H1 (cell line): ENCODE results near the gene AP5S1. TPM values are rescaled to one million over a fixed set of nuclear protein-coding genes. Genes with fewer than 3 reads are reported as not detected.

Source experiments
- CTCF ChIA-PET: fragments of 300-600 bp; sonication (Branson Sonifier 250); formaldehyde crosslinking; loops from one replicate; lab custom pipeline; 2021; ENCODE audit not compliant: partially characterized antibody; lab: Charles Lee
- POLR2A ChIA-PET: fragments of 300-600 bp; sonication (Branson Sonifier 250); formaldehyde crosslinking; loops from one replicate; lab custom pipeline; 2021; ENCODE audit warnings: inconsistent platforms; ENCODE audit not compliant: partially characterized antibody; lab: Charles Lee
- DNase-seq, 2 experiments: peaks; one replicate each; pipeline versions ENCODE4 v3.0.0 to v3.0.0-alpha.2; 2010 to 2022; ENCODE audit warnings: low spot score in 2 of 2, low read depth in 1 of 2, mixed read lengths in 1 of 2
- FAIRE-seq: peaks from 2 replicates; lab custom pipeline; 2011; peaks lifted over from hg19 to GRCh38; lab: Jason Lieb, UNC
- H2AFZ ChIP-seq: 2 replicates; pipeline ENCODE4 v1.8.1; 2012; ENCODE audit warnings: low read length, inconsistent platforms
- H2AK5ac ChIP-seq: 2 replicates; pipeline ENCODE4 v1.6.1; 2013; ENCODE audit warnings: low read depth, low read length
- H2BK120ac ChIP-seq: replicated peaks from 2 replicates; pipeline ENCODE3; 2013; ENCODE audit warnings: low read depth, low read length, inconsistent platforms
- H2BK12ac ChIP-seq: 2 replicates; pipeline ENCODE4 v1.6.1; 2013; ENCODE audit warnings: low read depth, low read length
- H2BK15ac ChIP-seq: 2 replicates; pipeline ENCODE4 v1.6.1; 2013; ENCODE audit warnings: low read length
- H2BK20ac ChIP-seq: 2 replicates; pipeline ENCODE4 v1.6.1; 2013; ENCODE audit warnings: low read length
- H2BK5ac ChIP-seq: 2 replicates; pipeline ENCODE4 v1.6.1; 2013; ENCODE audit warnings: low read depth, low read length
- H3K14ac ChIP-seq: 2 replicates; pipeline ENCODE4 v1.6.1; 2013; ENCODE audit warnings: inconsistent platforms; ENCODE audit not compliant: insufficient read length
- H3K18ac ChIP-seq: 2 replicates; pipeline ENCODE4 v1.6.1; 2013; ENCODE audit warnings: low read length; ENCODE audit errors: extremely low read depth
- H3K23ac ChIP-seq: 2 replicates; pipeline ENCODE4 v1.6.1; 2013; ENCODE audit warnings: inconsistent platforms; ENCODE audit not compliant: insufficient read length
- H3K23me2 ChIP-seq: 2 replicates; pipeline ENCODE4 v1.6.1; 2013; ENCODE audit warnings: low read depth, low read length
- H3K27ac ChIP-seq: 2 replicates; pipeline ENCODE4 v1.6.1; 2011; ENCODE audit warnings: low read depth, low read length, inconsistent platforms
- H3K27me3 ChIP-seq, 4 experiments: replicated peaks in 1 of 4; 1 replicate in 1 of 4; 2 replicates in 3 of 4; pipeline versions ENCODE4 v1.6.1 to v1.8.1; 2011 to 2013; ENCODE audit warnings: low read length in 3 of 4, mild to moderate bottlenecking in 3 of 4, inconsistent platforms in 2 of 4, mixed read lengths in 2 of 4, moderate library complexity in 1 of 4; ENCODE audit not compliant: control insufficient read depth in 3 of 4, insufficient read depth in 3 of 4; ENCODE audit errors: extremely low read depth in 1 of 4
- H3K36me3 ChIP-seq, 4 experiments: 2 replicates each; pipeline versions ENCODE4 v1.6.1 to v1.8.1; 2011 to 2013; ENCODE audit warnings: mild to moderate bottlenecking in 4 of 4, low read length in 3 of 4, moderate library complexity in 2 of 4, control low read depth in 1 of 4, inconsistent platforms in 1 of 4; ENCODE audit not compliant: insufficient read depth in 4 of 4, control insufficient read depth in 2 of 4
- H3K4ac ChIP-seq: replicated peaks from 2 replicates; pipeline ENCODE3; 2013; ENCODE audit warnings: low read length, low read depth, mixed read lengths, inconsistent platforms; ENCODE audit not compliant: insufficient read length
- H3K4me1 ChIP-seq, 4 experiments: replicated peaks in 1 of 4; 1 replicate in 1 of 4; 2 replicates in 3 of 4; pipeline versions ENCODE4 v1.6.1 to v1.8.1; 2011 to 2013; ENCODE audit warnings: low read length in 3 of 4, inconsistent platforms in 2 of 4, mixed read lengths in 1 of 4; ENCODE audit not compliant: insufficient read depth in 4 of 4, control insufficient read depth in 3 of 4
- H3K4me2 ChIP-seq, 2 experiments: 2 replicates each; pipeline versions ENCODE4 v1.6.1 to v1.8.1; 2011 to 2013; ENCODE audit warnings: low read depth in 2 of 2, low read length in 2 of 2, control low read depth in 1 of 2, inconsistent platforms in 1 of 2, mild to moderate bottlenecking in 1 of 2; ENCODE audit not compliant: insufficient read depth in 1 of 2
- H3K4me3 ChIP-seq, 4 experiments: fragments of 200-600, 300-600 bp in 1 of 4; sonication (generic), shearing (Covaris generic), sonication (Bioruptor Twin) in 1 of 4; 2 replicates each; pipeline versions ENCODE4 v1.5.1 to v1.8.1; 2011 to 2016; ENCODE audit warnings: low read length in 4 of 4, low read depth in 3 of 4, control low read depth in 2 of 4, inconsistent platforms in 2 of 4, mild to moderate bottlenecking in 2 of 4, mixed read lengths in 1 of 4, moderate library complexity in 1 of 4; ENCODE audit not compliant: insufficient read depth in 2 of 4; ENCODE audit errors: extremely low read depth in 1 of 4
- H3K56ac ChIP-seq: replicated peaks from 2 replicates; pipeline ENCODE3; 2013; ENCODE audit warnings: low read depth, mild to moderate bottlenecking, mixed read lengths, low read length, inconsistent platforms; ENCODE audit not compliant: insufficient read length
- H3K79me1 ChIP-seq: 2 replicates; pipeline ENCODE4 v1.6.1; 2013; ENCODE audit warnings: low read depth, low read length, control low read depth
- H3K79me2 ChIP-seq, 2 experiments: 2 replicates each; pipeline versions ENCODE4 v1.6.1 to v1.8.1; 2012 to 2013; ENCODE audit warnings: low read length in 2 of 2, mild to moderate bottlenecking in 2 of 2, inconsistent platforms in 1 of 2; ENCODE audit not compliant: insufficient read depth in 2 of 2, control insufficient read depth in 1 of 2
- H3K9ac ChIP-seq, 4 experiments: replicated peaks in 1 of 4; 1 replicate in 1 of 4; 2 replicates in 3 of 4; pipeline versions ENCODE4 v1.6.1 to v1.8.1; 2011 to 2013; ENCODE audit warnings: low read depth in 3 of 4, low read length in 3 of 4, control low read depth in 2 of 4, mild to moderate bottlenecking in 2 of 4, moderate library complexity in 2 of 4, inconsistent platforms in 1 of 4; ENCODE audit errors: extremely low read depth in 1 of 4
- H3K9me3 ChIP-seq, 2 experiments: 2 replicates each; pipeline versions ENCODE4 v1.6.1 to v1.8.1; 2012 to 2013; ENCODE audit warnings: mild to moderate bottlenecking in 2 of 2, moderate library complexity in 2 of 2, control low read depth in 1 of 2, inconsistent platforms in 1 of 2, low read depth in 1 of 2, low read length in 1 of 2, mixed read lengths in 1 of 2; ENCODE audit not compliant: insufficient read depth in 2 of 2
- H4K20me1 ChIP-seq, 2 experiments: replicated peaks in 1 of 2; 2 replicates each; pipeline versions ENCODE3 to v1.8.1; 2011 to 2013; ENCODE audit warnings: inconsistent platforms in 2 of 2, low read length in 2 of 2, mild to moderate bottlenecking in 1 of 2; ENCODE audit not compliant: insufficient read depth in 2 of 2, control insufficient read depth in 1 of 2
- H4K5ac ChIP-seq: 2 replicates; pipeline ENCODE4 v1.6.1; 2013; ENCODE audit warnings: low read length, low read depth, mixed read lengths, inconsistent platforms; ENCODE audit not compliant: insufficient read length
- H4K8ac ChIP-seq: 2 replicates; pipeline ENCODE4 v1.8.0; 2013; ENCODE audit warnings: mild to moderate bottlenecking, moderate library complexity, low read length, inconsistent platforms; ENCODE audit not compliant: insufficient read depth; ENCODE audit errors: extremely low read depth
- H4K91ac ChIP-seq: replicated peaks from 2 replicates; pipeline ENCODE3; 2013; ENCODE audit warnings: low read length, mixed read lengths, inconsistent platforms; ENCODE audit not compliant: insufficient read length
- FOSL1 ChIP-seq: IDR thresholded peaks from 2 replicates; pipeline ENCODE4 v1.6.1; 2011; ENCODE audit warnings: mild to moderate bottlenecking, low read depth, low read length, moderate library complexity; ENCODE audit not compliant: insufficient read depth
- HDAC6 ChIP-seq: IDR thresholded peaks from one replicate; pipeline ENCODE4 v1.7.1; 2012; ENCODE audit warnings: low read depth, mild to moderate bottlenecking, inconsistent platforms, low read length, moderate library complexity
- MAFK ChIP-seq: IDR thresholded peaks from 2 replicates; pipeline ENCODE4 v1.6.1; 2012; ENCODE audit warnings: low read depth, mild to moderate bottlenecking, improper control_type of control experiment, low read length
- SP2 ChIP-seq: IDR thresholded peaks from 2 replicates; pipeline ENCODE4 v1.6.1; 2012; ENCODE audit warnings: mild to moderate bottlenecking, low read length, inconsistent platforms
- WGBS, 2 experiments: shearing (Covaris generic) in 1 of 2; methylation state at CpG; one replicate each; pipeline versions ENCODE4 v1.1.6 to v1.1.7; 2013 to 2015; ENCODE audit warnings: low lambda C conversion rate in 2 of 2, mixed read lengths in 2 of 2, inconsistent platforms in 1 of 2, low coverage in 1 of 2, missing lambda C conversion rate in 1 of 2; ENCODE audit not compliant: insufficient replicate concordance in 2 of 2, insufficient coverage in 1 of 2, insufficient read length in 1 of 2; ENCODE audit errors: extremely low coverage in 1 of 2, missing lambda C conversion rate in 1 of 2; 5-methylcytosine and 5-hydroxymethylcytosine counted together
- polyA plus RNA-seq, 7 experiments: library from polyadenylated mRNA; depleted of rRNA in 3 of 7; stranded (reverse) in 5 of 7; unstranded in 2 of 7; fragments of >200 nt in 5 of 7; fragments of 200-250 nt in 2 of 7; gene quantifications; 1 replicate in 5 of 7; 2 replicates in 1 of 7; 4 replicates in 1 of 7; pipeline versions ENCODE4 v1.2.1 to v1.2.3, GENCODE V29; 2011 to 2013; ENCODE audit warnings: missing spikeins in 2 of 7, mixed read lengths in 2 of 7
- total RNA-seq: library from RNA; stranded (reverse); fragmentation: NEBNext Ultra II Directional; extraction: Animal tissue kit (Norgen Biotek cat#: 25700); gene quantifications from 2 replicates; pipeline ENCODE4 v1.2.1, GENCODE V29; 2021
- TF ChIP-seq, protein P1 (sequence below), 3 experiments: IDR thresholded peaks; 1 replicate in 2 of 3; 2 replicates in 1 of 3; pipeline versions ENCODE4 v1.5.1 to v1.6.1; 2011; ENCODE audit warnings: low read length in 3 of 3, mild to moderate bottlenecking in 3 of 3, inconsistent platforms in 2 of 3, low read depth in 1 of 3, moderate library complexity in 1 of 3; ENCODE audit not compliant: insufficient read depth in 1 of 3; ENCODE audit errors: control extremely low read depth in 1 of 3

AP5S1 gene
- total and polyA plus RNA-seq, 2 of the 8 experiments (the other 6 are each of a cell fraction or from before 2014, with no cell fraction given): 3.3 to 3.7 TPM

DNA sequence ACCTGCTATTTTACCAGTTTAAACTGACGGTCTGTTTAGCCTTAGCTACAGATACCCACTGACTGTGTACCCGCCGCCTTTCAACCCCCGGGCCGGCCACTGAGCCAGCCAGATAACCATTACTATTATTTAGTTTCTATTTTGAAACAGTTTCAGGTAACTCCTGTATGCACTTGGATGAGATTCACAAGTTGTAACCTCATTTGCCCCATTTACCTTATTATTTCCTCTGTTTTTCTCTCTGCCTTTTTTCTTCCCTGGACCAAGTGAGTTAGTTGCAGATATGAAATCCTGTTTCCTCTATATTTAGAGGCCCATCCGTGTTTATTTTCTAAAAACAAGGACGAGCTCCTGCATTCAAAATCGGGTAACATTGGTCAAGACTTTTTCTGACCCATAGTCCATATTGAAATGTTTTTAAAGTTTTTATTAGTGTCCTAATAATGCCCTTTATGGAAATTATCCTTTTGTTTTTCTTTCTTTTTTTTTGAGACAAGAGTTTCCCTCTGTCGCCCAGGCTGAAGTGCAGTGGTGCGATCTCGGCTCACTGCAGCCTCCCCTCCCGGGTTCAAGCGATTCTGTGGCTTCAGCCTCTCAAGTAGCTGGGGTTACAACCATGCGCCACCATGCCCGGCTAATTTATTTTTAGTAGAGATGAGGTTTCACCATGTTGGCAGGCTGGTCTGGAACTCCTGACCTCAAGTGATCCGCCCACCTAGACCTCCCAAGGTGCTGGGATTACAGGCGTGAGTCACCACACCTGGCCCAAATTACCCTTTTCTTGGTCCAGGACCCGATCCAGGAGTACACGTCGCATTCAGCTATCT lies 767 bp downstream of the AP5S1 start:
- Histone ChIP-seq H3K23me2 (peaks cover 4% of the 10 kb centered on the region; the same call in 1 of the 2 replicates), H3K4me1 (peaks cover 0 to 8% (median 3%) of the 10 kb centered on the region in 4 experiments; a peak in 4 of 7 replicates), H2BK20ac (no peak overlapping the region), H3K23ac (no peak overlapping the region), H3K27me3 (no peaks in the 10 kb centered on the region), H2AFZ (no peak overlapping the region; the same call in 1 of the 2 replicates), H3K9me3 (no peaks in the 10 kb centered on the region), H3K9ac (peak overlapping the region in 3 of 4 experiments; percentile 79 to 96 (median 93); a peak in 6 of 7 replicates), H3K18ac (peak overlapping the region; percentile 51; the same call in 1 of the 2 replicates), H3K36me3 (no peaks in the 10 kb centered on the region), H3K4ac (no peak overlapping the region), H3K14ac (no peak overlapping the region), H4K5ac (no peak overlapping the region), H2BK5ac (no peak overlapping the region; the same call in 1 of the 2 replicates), H3K79me2 (no peaks in the 10 kb centered on the region), H4K8ac (peak overlapping the region; percentile 79; the same call in 1 of the 2 replicates), H2BK12ac (no peak overlapping the region), H3K4me2 (peak overlapping the region; percentile 25 to 79), H2AK5ac (no peak overlapping the region), H2BK15ac (no peak overlapping the region), H3K27ac (peak overlapping the region; percentile 92), H4K20me1 (no peaks in the 10 kb centered on the region), H2BK120ac (no peak overlapping the region), H4K91ac (no peak overlapping the region), H3K56ac (no peak overlapping the region), H3K4me3 (peak overlapping the region; percentile 79 to 96 (median 90)), H3K79me1 (no peaks in the 10 kb centered on the region)
- CTCF ChIA-PET: interaction anchor here (0.6 to 10.6 kb wide), 14 partner anchors 9 to 72 kb away, joined by 3 to 128 read pairs (median 7); partner anchors contain the start of genes ADISSP, CENPB and SPEF1
- no peak for FAIRE-seq
- WGBS, 2 experiments: 63% methylated on average over 20 of the region's 20 CpGs; no CpG with 5 or more reads in 1 of the 2 experiments
- no peak for DNase-seq
- no peak for TF ChIP-seq MAFK
- TF ChIP-seq, protein P1, sequence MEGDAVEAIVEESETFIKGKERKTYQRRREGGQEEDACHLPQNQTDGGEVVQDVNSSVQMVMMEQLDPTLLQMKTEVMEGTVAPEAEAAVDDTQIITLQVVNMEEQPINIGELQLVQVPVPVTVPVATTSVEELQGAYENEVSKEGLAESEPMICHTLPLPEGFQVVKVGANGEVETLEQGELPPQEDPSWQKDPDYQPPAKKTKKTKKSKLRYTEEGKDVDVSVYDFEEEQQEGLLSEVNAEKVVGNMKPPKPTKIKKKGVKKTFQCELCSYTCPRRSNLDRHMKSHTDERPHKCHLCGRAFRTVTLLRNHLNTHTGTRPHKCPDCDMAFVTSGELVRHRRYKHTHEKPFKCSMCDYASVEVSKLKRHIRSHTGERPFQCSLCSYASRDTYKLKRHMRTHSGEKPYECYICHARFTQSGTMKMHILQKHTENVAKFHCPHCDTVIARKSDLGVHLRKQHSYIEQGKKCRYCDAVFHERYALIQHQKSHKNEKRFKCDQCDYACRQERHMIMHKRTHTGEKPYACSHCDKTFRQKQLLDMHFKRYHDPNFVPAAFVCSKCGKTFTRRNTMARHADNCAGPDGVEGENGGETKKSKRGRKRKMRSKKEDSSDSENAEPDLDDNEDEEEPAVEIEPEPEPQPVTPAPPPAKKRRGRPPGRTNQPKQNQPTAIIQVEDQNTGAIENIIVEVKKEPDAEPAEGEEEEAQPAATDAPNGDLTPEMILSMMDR (IDR thresholded peaks at IDR 0.05; ENCODE audit: control extremely low read depth in 1 of 3, insufficient read depth in 1 of 3, low read depth in 1 of 3, low read length in 3 of 3): no peak
- TF ChIP-seq HDAC6: no peak
- no peak for TF ChIP-seq FOSL1
- no peak for TF ChIP-seq SP2
- POLR2A ChIA-PET: interaction anchor here (0.9 to 4.5 kb wide), 11 partner anchors 11 to 252 kb away, joined by 3 to 29 read pairs (median 3); partner anchors contain the start of gene CENPB
